GM23248 (cell line): ENCODE results near the gene CADPS. TPM values are rescaled to one million over a fixed set of nuclear protein-coding genes. Genes with fewer than 3 reads are reported as not detected.
A peak's percentile ranks its signal among the peaks of the same experiment; 100 is the strongest.

ENCODE experiments used
- DNase-seq: peaks from one replicate; pipeline ENCODE4 v3.0.0-alpha.2; 2015
- H2AFZ ChIP-seq: fragments of 200-600 bp; sonication (generic); 2 replicates; pipeline ENCODE4 v1.6.1; 2016; ENCODE audit warnings: antibody characterized with exemption
- H3F3A ChIP-seq: fragments of 200-600 bp; sonication (generic); 2 replicates; pipeline ENCODE4 v1.6.1; 2016; ENCODE audit warnings: mild to moderate bottlenecking, antibody characterized with exemption, mixed run types; ENCODE audit not compliant: insufficient read depth
- H3K27ac ChIP-seq: fragments of 200-600 bp; sonication (generic); 2 replicates; pipeline ENCODE4 v1.5.1; 2016; ENCODE audit warnings: mild to moderate bottlenecking
- H3K27me3 ChIP-seq: fragments of 200-600 bp; sonication (generic); replicated peaks from 2 replicates; pipeline ENCODE4 v1.6.1; 2016; ENCODE audit warnings: mild to moderate bottlenecking; ENCODE audit not compliant: insufficient read depth
- H3K36me3 ChIP-seq: fragments of 200-600 bp; sonication (generic); 2 replicates; pipeline ENCODE4 v1.6.1; 2016; ENCODE audit warnings: low read depth, mild to moderate bottlenecking
- H3K4me1 ChIP-seq: fragments of 200-600 bp; sonication (generic); 2 replicates; pipeline ENCODE4 v1.6.1; 2016; ENCODE audit warnings: mild to moderate bottlenecking; ENCODE audit not compliant: insufficient read depth
- H3K4me2 ChIP-seq: fragments of 200-600 bp; sonication (generic); one replicate; pipeline ENCODE4 v1.6.1; 2016; ENCODE audit warnings: mild to moderate bottlenecking; ENCODE audit not compliant: unreplicated experiment
- H3K4me3 ChIP-seq: fragments of 200-600 bp; sonication (generic); 2 replicates; pipeline ENCODE4 v1.5.1; 2016; ENCODE audit warnings: mild to moderate bottlenecking
- H3K79me2 ChIP-seq: fragments of 200-600 bp; sonication (generic); 2 replicates; pipeline ENCODE4 v1.6.1; 2016; ENCODE audit warnings: mild to moderate bottlenecking; ENCODE audit not compliant: insufficient read depth
- H3K9ac ChIP-seq: fragments of 200-600 bp; sonication (generic); 2 replicates; pipeline ENCODE4 v1.6.1; 2016; ENCODE audit warnings: mild to moderate bottlenecking
- H3K9me2 ChIP-seq: fragments of 200-600 bp; sonication (generic); 2 replicates; pipeline ENCODE4 v1.6.1; 2016; ENCODE audit warnings: mixed run types, mild to moderate bottlenecking, moderate library complexity; ENCODE audit not compliant: insufficient read depth
- H3K9me3 ChIP-seq: fragments of 200-600 bp; sonication (generic); one replicate; pipeline ENCODE4 v1.6.1; 2017; ENCODE audit warnings: low read depth
- H4K20me1 ChIP-seq: fragments of 200-600 bp; sonication (generic); 2 replicates; pipeline ENCODE4 v1.6.0; 2016; ENCODE audit not compliant: insufficient read depth
- EZH2 ChIP-seq: fragments of 200-600 bp; sonication (generic); IDR thresholded peaks from 2 replicates; pipeline ENCODE4 v1.6.1; 2018; ENCODE audit warnings: antibody characterized with exemption, mild to moderate bottlenecking; ENCODE audit not compliant: insufficient read depth, poor library complexity, severe bottlenecking
- EZH2phosphoT487 ChIP-seq: fragments of 200-600 bp; sonication (generic); IDR thresholded peaks from 2 replicates; pipeline ENCODE4 v1.6.1; 2018; ENCODE audit warnings: antibody characterized with exemption, moderate library complexity, mild to moderate bottlenecking, low read depth; ENCODE audit not compliant: insufficient read depth
- WGBS, 2 experiments: methylation state at CpG; one replicate each; pipeline ENCODE4 v1.1.6; 2015 to 2017; ENCODE audit warnings: low lambda C conversion rate in 2 of 2, low coverage in 1 of 2; ENCODE audit errors: missing lambda C conversion rate in 2 of 2; 5-methylcytosine and 5-hydroxymethylcytosine counted together
- in situ Hi-C: fragments of 300-500 bp; cut with MboI; formaldehyde crosslinking; loops from 2 replicates; pipeline ENCODE4 v1.15.0; 2020
- polyA plus RNA-seq: library from polyadenylated mRNA; unstranded; fragments of >200 nt; fragmentation: Nextera tagmentation; extraction: Ambion mirVana; gene quantifications from 2 replicates; pipeline ENCODE4 v1.2.1, GENCODE V29; 2016
- total RNA-seq: library from RNA; depleted of rRNA; stranded (reverse); fragments of >200 nt; shearing (Covaris generic); gene quantifications from 2 replicates; pipeline ENCODE4 v1.2.3, GENCODE V29; 2014

The CADPS gene
- total and polyA plus RNA-seq, 2 experiments from 2014 or later: 3.0 to 4.1 TPM

GRCh38 chr3:62919784-62920465 is 44.7 kb upstream of the CADPS start:
- no peak overlapping the region for H3K4me3 ChIP-seq
- no peaks in the 10 kb centered on the region for H4K20me1 ChIP-seq
- H3K4me1 ChIP-seq: peaks cover 19% of the 10 kb centered on the region
- in situ Hi-C loops: no loop called here
- no peak overlapping the region for H3K27ac ChIP-seq
- no peaks in the 10 kb centered on the region for H3K79me2 ChIP-seq
- H3K36me3 ChIP-seq: no peaks in the 10 kb centered on the region
- H3K4me2 ChIP-seq: no peak overlapping the region
- DNase-seq: no peak
- WGBS, 2 experiments: 89 to 96% methylated on average over 7 of the region's 7 CpGs
- no peaks in the 10 kb centered on the region for H3K27me3 ChIP-seq
- no peaks in the 10 kb centered on the region for H3K9me3 ChIP-seq
- H2AFZ ChIP-seq: no peak overlapping the region
- H3K9me2 ChIP-seq: no peaks in the 10 kb centered on the region
- TF ChIP-seq EZH2phosphoT487 (no peak), EZH2 (no peak)
- no peak overlapping the region for H3K9ac ChIP-seq
- peaks cover 24% of the 10 kb centered on the region for H3F3A ChIP-seq

- WGBS, 2 experiments: 52 to 53% methylated on average over 2 of the region's 2 CpGs
- in situ Hi-C loops: no loop called here
- no peaks in the 10 kb centered on the region for H3K9me2 ChIP-seq
- H3F3A ChIP-seq: peaks cover 24% of the 10 kb centered on the region
- peak; percentile 10 for DNase-seq
- H2AFZ ChIP-seq: no peak overlapping the region
- H3K9ac ChIP-seq: no peak overlapping the region
- no peak overlapping the region for H3K27ac ChIP-seq
- H3K27me3 ChIP-seq: no peaks in the 10 kb centered on the region
- no peak overlapping the region for H3K4me3 ChIP-seq
- H3K9me3 ChIP-seq: no peaks in the 10 kb centered on the region
- H3K79me2 ChIP-seq: no peaks in the 10 kb centered on the region
- no peaks in the 10 kb centered on the region for H4K20me1 ChIP-seq
- TF ChIP-seq EZH2 (no peak), EZH2phosphoT487 (no peak)
- peaks cover 19% of the 10 kb centered on the region for H3K4me1 ChIP-seq
- no peaks in the 10 kb centered on the region for H3K36me3 ChIP-seq
- no peak overlapping the region for H3K4me2 ChIP-seq
Observed at GRCh38 chr3:62918777-62919176, 43.6 kb upstream of the CADPS start.

- H3F3A ChIP-seq: peaks cover 19% of the 10 kb centered on the region
- in situ Hi-C loops: no loop called here
- no peak overlapping the region for H3K4me3 ChIP-seq
- no peaks in the 10 kb centered on the region for H3K27me3 ChIP-seq
- no peaks in the 10 kb centered on the region for H4K20me1 ChIP-seq
- TF ChIP-seq EZH2phosphoT487: no peak
- TF ChIP-seq EZH2: no peak
- H3K9me3 ChIP-seq: no peaks in the 10 kb centered on the region
- H3K79me2 ChIP-seq: no peaks in the 10 kb centered on the region
- no peak overlapping the region for H3K27ac ChIP-seq
- WGBS, 2 experiments: 7 to 11% methylated on average over 1 of the region's 1 CpG
- H2AFZ ChIP-seq: no peak overlapping the region
- H3K36me3 ChIP-seq: no peaks in the 10 kb centered on the region
- H3K9me2 ChIP-seq: no peaks in the 10 kb centered on the region
- no peak overlapping the region for H3K4me2 ChIP-seq
- peaks cover 14% of the 10 kb centered on the region for H3K4me1 ChIP-seq
- H3K9ac ChIP-seq: no peak overlapping the region
- no peak for DNase-seq
Observed at GRCh38 chr3:62918131-62918530, 42.9 kb upstream of the CADPS start.

GRCh38 chr3:62911526-62911925 is 36.3 kb upstream of the CADPS start:
- no peak for TF ChIP-seq EZH2
- no peak for TF ChIP-seq EZH2phosphoT487
- Histone ChIP-seq H3K9ac (no peak overlapping the region), H3K4me3 (no peak overlapping the region), H3F3A (0 out of 2 replicates have a peak, but pooled peaks cover 4% of the 10 kb centered on the region), H3K4me1 (peaks cover 16% of the 10 kb centered on the region), H3K36me3 (no peaks in the 10 kb centered on the region), H4K20me1 (no peaks in the 10 kb centered on the region), H3K9me2 (no peaks in the 10 kb centered on the region), H3K9me3 (no peaks in the 10 kb centered on the region), H3K27me3 (no peaks in the 10 kb centered on the region), H3K4me2 (peak overlapping the region; percentile 35), H3K27ac (no peak overlapping the region), H3K79me2 (no peaks in the 10 kb centered on the region), H2AFZ (no peak overlapping the region)
- in situ Hi-C loops: no loop called here
- peak; percentile 46 for DNase-seq

GRCh38 chr3:62905331-62905730 is 30.1 kb upstream of the CADPS start:
- H3K9me3 ChIP-seq: no peaks in the 10 kb centered on the region
- H3K9me2 ChIP-seq: no peaks in the 10 kb centered on the region
- in situ Hi-C loops: no loop called here
- H2AFZ ChIP-seq: no peak overlapping the region
- H3K4me3 ChIP-seq: no peak overlapping the region
- H3F3A ChIP-seq: no peaks in the 10 kb centered on the region
- no peaks in the 10 kb centered on the region for H4K20me1 ChIP-seq
- H3K27ac ChIP-seq: no peak overlapping the region
- H3K36me3 ChIP-seq: no peaks in the 10 kb centered on the region
- no peak for DNase-seq
- H3K4me2 ChIP-seq: no peak overlapping the region
- TF ChIP-seq EZH2phosphoT487 (no peak), EZH2 (no peak)
- no peaks in the 10 kb centered on the region for H3K79me2 ChIP-seq
- H3K9ac ChIP-seq: no peak overlapping the region
- H3K27me3 ChIP-seq: no peaks in the 10 kb centered on the region
- no peaks in the 10 kb centered on the region for H3K4me1 ChIP-seq
